Left renal pelvis (tissue), 4 donors: Measurements from ENCODE around the gene PPP2R3A. TPM values are rescaled to one million over a fixed set of nuclear protein-coding genes. Genes with fewer than 3 reads are reported as not detected.

ENCODE experiments used
- DNase-seq, 4 donors: peaks; one replicate each; pipeline ENCODE4 v3.0.0-alpha.2; 2013; ENCODE audit warnings: low read depth in 4 of 4, low spot score in 3 of 4
- polyA plus RNA-seq, 4 donors: library from polyadenylated mRNA; unstranded; fragments of 120-200 nt; gene quantifications; one replicate each; pipeline ENCODE4 v1.2.1, GENCODE V29; 2013; ENCODE audit not compliant: insufficient read length in 4 of 4

Gene PPP2R3A
- polyA plus RNA-seq, 4 donors = 17.0 to 24.2 (median 21.0) TPM

GRCh38 chr3:136192831-136193230 lies 227.3 kb downstream of the PPP2R3A start:
- no peak for DNase-seq

GRCh38 chr3:136193278-136194054 lies 227.9 kb downstream of the PPP2R3A start:
- peak in 1 of 4 donors; percentile 33 for DNase-seq

GRCh38 chr3:136194409-136195257 lies 229.1 kb downstream of the PPP2R3A start:
- DNase-seq = peak in 1 of 4 donors; percentile 44

GRCh38 chr3:136195258-136196063 lies 229.9 kb downstream of the PPP2R3A start:
- peak in 2 of 4 donors; percentile 44 to 60 for DNase-seq

- DNase-seq = peak in 1 of 4 donors; percentile 29
Measured at GRCh38 chr3:136196064-136196400, 230.5 kb downstream of the PPP2R3A start, which contains the start of gene MSL2. MSL2 (minus strand) TSS chr3:136196335; CDS start chr3:136195113, 1,222 bp downstream.

GRCh38 chr3:136196401-136197158 lies 231.1 kb downstream of the PPP2R3A start:
- peak; percentile 99 to 100 (median 100) for DNase-seq

GRCh38 chr3:136197159-136197793 lies 231.7 kb downstream of the PPP2R3A start:
- no peak for DNase-seq

Other genes starting within 250 kb of the PPP2R3A start
- gene MSL2, start 230.6 kb downstream of the PPP2R3A start, polyA plus RNA-seq = 10 to 100 TPM; 44.3 to 53.2 (median 46.4) TPM